ENCODE results near the gene TM9SF2. TPM values are rescaled to one million over a fixed set of nuclear protein-coding genes. Genes with fewer than 3 reads are reported as not detected.

TM9SF2 gene
- total RNA-seq, 1 donor = 160 TPM

GRCh38 chr13:99522298-99522697 is 21.0 kb downstream of the TM9SF2 start:
- Histone ChIP-seq H3K4me3 (ENCODE audit: insufficient read depth, low read length) (no peak overlapping the region), H2AFZ (ENCODE audit: low read length) (no peak overlapping the region), H3K27me3 (ENCODE audit: insufficient read depth, low read length) (no peaks in the 10 kb centered on the region), H3K9me3 (ENCODE audit: low read depth, low read length) (no peaks in the 10 kb centered on the region), H4K20me1 (ENCODE audit: insufficient read depth, low read length) (peaks cover 6% of the 10 kb centered on the region), H3K4me1 (ENCODE audit: insufficient read depth, low read length) (no peaks in the 10 kb centered on the region), H3K27ac (ENCODE audit: low read depth, low read length) (no peak overlapping the region), H3K36me3 (ENCODE audit: insufficient read depth, low read length) (peaks cover 37% of the 10 kb centered on the region), H3K4me2 (ENCODE audit: insufficient read depth, low read length) (no peak overlapping the region), H3K79me2 (ENCODE audit: insufficient read depth, low read length) (peaks cover 28% of the 10 kb centered on the region)
- DNase-seq (ENCODE audit: insufficient read length, low spot score, missing footprints) = no peak
- TF ChIP-seq CTCF (IDR thresholded peaks at IDR 0.05; ENCODE audit: extremely low read depth, low read depth, low read length) = no peak

- no peaks in the 10 kb centered on the region for H3K4me1 ChIP-seq (ENCODE audit: insufficient read depth, low read length)
- no peak for TF ChIP-seq CTCF (IDR thresholded peaks at IDR 0.05; ENCODE audit: extremely low read depth, low read depth, low read length)
- H4K20me1 ChIP-seq (ENCODE audit: insufficient read depth, low read length) = peaks cover 10% of the 10 kb centered on the region
- no peak overlapping the region for H3K27ac ChIP-seq (ENCODE audit: low read depth, low read length)
- H3K79me2 ChIP-seq (ENCODE audit: insufficient read depth, low read length) = peaks cover 24% of the 10 kb centered on the region
- no peaks in the 10 kb centered on the region for H3K27me3 ChIP-seq (ENCODE audit: insufficient read depth, low read length)
- DNase-seq (ENCODE audit: insufficient read length, low spot score, missing footprints) = no peak
- no peak overlapping the region for H3K4me2 ChIP-seq (ENCODE audit: insufficient read depth, low read length)
- no peaks in the 10 kb centered on the region for H3K9me3 ChIP-seq (ENCODE audit: low read depth, low read length)
- H2AFZ ChIP-seq (ENCODE audit: low read length) = no peak overlapping the region
- H3K4me3 ChIP-seq (ENCODE audit: insufficient read depth, low read length) = no peak overlapping the region
- peaks cover 41% of the 10 kb centered on the region for H3K36me3 ChIP-seq (ENCODE audit: insufficient read depth, low read length)
These were observed 22.6 kb downstream of the TM9SF2 start for GRCh38 chr13:99523838-99524237.

GRCh38 chr13:99525967-99526366 is 24.7 kb downstream of the TM9SF2 start:
- Histone ChIP-seq H3K79me2 (ENCODE audit: insufficient read depth, low read length) (peaks cover 24% of the 10 kb centered on the region), H2AFZ (ENCODE audit: low read length) (no peak overlapping the region), H3K27ac (ENCODE audit: low read depth, low read length) (no peak overlapping the region), H3K36me3 (ENCODE audit: insufficient read depth, low read length) (peaks cover 34% of the 10 kb centered on the region), H3K27me3 (ENCODE audit: insufficient read depth, low read length) (no peaks in the 10 kb centered on the region), H3K9me3 (ENCODE audit: low read depth, low read length) (no peaks in the 10 kb centered on the region), H3K4me3 (ENCODE audit: insufficient read depth, low read length) (no peak overlapping the region), H4K20me1 (ENCODE audit: insufficient read depth, low read length) (peaks cover 10% of the 10 kb centered on the region), H3K4me2 (ENCODE audit: insufficient read depth, low read length) (no peak overlapping the region), H3K4me1 (ENCODE audit: insufficient read depth, low read length) (no peaks in the 10 kb centered on the region)
- TF ChIP-seq CTCF (IDR thresholded peaks at IDR 0.05; ENCODE audit: extremely low read depth, low read depth, low read length) = no peak
- DNase-seq (ENCODE audit: insufficient read length, low spot score, missing footprints) = peak; percentile 21

GRCh38 chr13:99526549-99526948 is 25.3 kb downstream of the TM9SF2 start:
- peaks cover 10% of the 10 kb centered on the region for H4K20me1 ChIP-seq (ENCODE audit: insufficient read depth, low read length)

More at GRCh38 chr13:99526549-99526948, 25.3 kb downstream of the TM9SF2 start:
- Histone ChIP-seq H2AFZ (ENCODE audit: low read length) (no peak overlapping the region), H3K4me1 (ENCODE audit: insufficient read depth, low read length) (no peaks in the 10 kb centered on the region), H3K9me3 (ENCODE audit: low read depth, low read length) (no peaks in the 10 kb centered on the region), H3K79me2 (ENCODE audit: insufficient read depth, low read length) (peaks cover 24% of the 10 kb centered on the region), H3K4me3 (ENCODE audit: insufficient read depth, low read length) (no peak overlapping the region), H3K27ac (ENCODE audit: low read depth, low read length) (no peak overlapping the region), H3K4me2 (ENCODE audit: insufficient read depth, low read length) (no peak overlapping the region), H3K36me3 (ENCODE audit: insufficient read depth, low read length) (peaks cover 33% of the 10 kb centered on the region), H3K27me3 (ENCODE audit: insufficient read depth, low read length) (no peaks in the 10 kb centered on the region)
- no peak for TF ChIP-seq CTCF (IDR thresholded peaks at IDR 0.05; ENCODE audit: extremely low read depth, low read depth, low read length)
- DNase-seq (ENCODE audit: insufficient read length, low spot score, missing footprints) = no peak

Measured in osteoblast (primary cell).